DND-41 (cell line): ENCODE results near the gene IL18R1.

ENCODE experiments used
- ATAC-seq: fragments of 200-7000 bp; cut with Tn5 transposase; 3 replicates; pipeline ENCODE4 v1.9.1; 2021; ENCODE audit warnings: low read depth; ENCODE audit not compliant: insufficient read depth
- DNase-seq: peaks from one replicate; pipeline ENCODE4 v3.0.0-alpha.2; 2020
- H2AFZ ChIP-seq: 2 replicates; pipeline ENCODE4 v1.6.0; 2012; ENCODE audit warnings: low read depth, low read length
- H3K27ac ChIP-seq: 2 replicates; pipeline ENCODE4 v1.5.1; 2012; ENCODE audit warnings: low read length, inconsistent platforms
- H3K27me3 ChIP-seq: fragments of 200-600 bp; sonication (generic); 2 replicates; pipeline ENCODE4 v1.6.0; 2012; ENCODE audit warnings: low read length, mild to moderate bottlenecking, inconsistent platforms; ENCODE audit not compliant: insufficient read depth, poor library complexity
- H3K36me3 ChIP-seq: 2 replicates; pipeline ENCODE4 v1.5.1; 2012; ENCODE audit warnings: low read length, inconsistent platforms; ENCODE audit not compliant: insufficient read depth
- H3K4me1 ChIP-seq: 2 replicates; pipeline ENCODE4 v1.5.1; 2012; ENCODE audit warnings: mild to moderate bottlenecking, low read length; ENCODE audit not compliant: insufficient read depth
- H3K4me2 ChIP-seq: 2 replicates; pipeline ENCODE4 v1.6.0; 2012; ENCODE audit warnings: mild to moderate bottlenecking, moderate library complexity, low read length, inconsistent platforms; ENCODE audit not compliant: insufficient read depth
- H3K4me3 ChIP-seq, 2 experiments: fragments of 200-600 bp in 1 of 2; shearing (Covaris generic) in 1 of 2; 2 replicates each; pipeline ENCODE4 v1.5.1; 2012 to 2016; ENCODE audit warnings: inconsistent platforms in 2 of 2, low read length in 2 of 2, mild to moderate bottlenecking in 2 of 2, low read depth in 1 of 2, moderate library complexity in 1 of 2
- H3K79me2 ChIP-seq: 2 replicates; pipeline ENCODE4 v1.6.0; 2012; ENCODE audit warnings: low read length, inconsistent platforms; ENCODE audit not compliant: insufficient read depth
- H3K9ac ChIP-seq: 2 replicates; pipeline ENCODE4 v1.6.0; 2012; ENCODE audit warnings: low read depth, mild to moderate bottlenecking, inconsistent platforms, low read length, moderate library complexity
- H3K9me3 ChIP-seq: 2 replicates; pipeline ENCODE4 v1.5.1; 2012; ENCODE audit warnings: low read length, moderate library complexity, mild to moderate bottlenecking, inconsistent platforms; ENCODE audit not compliant: insufficient read depth, severe bottlenecking
- H4K20me1 ChIP-seq: 2 replicates; pipeline ENCODE4 v1.6.0; 2012; ENCODE audit warnings: low read length; ENCODE audit not compliant: insufficient read depth
- CTCF ChIP-seq: IDR thresholded peaks from 2 replicates; pipeline ENCODE4 v1.5.1; 2012; ENCODE audit warnings: borderline replicate concordance, low read length, moderate library complexity, mild to moderate bottlenecking; ENCODE audit not compliant: poor library complexity, severe bottlenecking; ENCODE audit errors: extremely low read depth
- EZH2 ChIP-seq: IDR thresholded peaks from 3 replicates; pipeline ENCODE4 v1.6.1; 2012; ENCODE audit warnings: borderline replicate concordance, low read depth, mild to moderate bottlenecking, moderate library complexity, low read length, inconsistent platforms; ENCODE audit not compliant: severe bottlenecking

The IL18R1 gene

DNA sequence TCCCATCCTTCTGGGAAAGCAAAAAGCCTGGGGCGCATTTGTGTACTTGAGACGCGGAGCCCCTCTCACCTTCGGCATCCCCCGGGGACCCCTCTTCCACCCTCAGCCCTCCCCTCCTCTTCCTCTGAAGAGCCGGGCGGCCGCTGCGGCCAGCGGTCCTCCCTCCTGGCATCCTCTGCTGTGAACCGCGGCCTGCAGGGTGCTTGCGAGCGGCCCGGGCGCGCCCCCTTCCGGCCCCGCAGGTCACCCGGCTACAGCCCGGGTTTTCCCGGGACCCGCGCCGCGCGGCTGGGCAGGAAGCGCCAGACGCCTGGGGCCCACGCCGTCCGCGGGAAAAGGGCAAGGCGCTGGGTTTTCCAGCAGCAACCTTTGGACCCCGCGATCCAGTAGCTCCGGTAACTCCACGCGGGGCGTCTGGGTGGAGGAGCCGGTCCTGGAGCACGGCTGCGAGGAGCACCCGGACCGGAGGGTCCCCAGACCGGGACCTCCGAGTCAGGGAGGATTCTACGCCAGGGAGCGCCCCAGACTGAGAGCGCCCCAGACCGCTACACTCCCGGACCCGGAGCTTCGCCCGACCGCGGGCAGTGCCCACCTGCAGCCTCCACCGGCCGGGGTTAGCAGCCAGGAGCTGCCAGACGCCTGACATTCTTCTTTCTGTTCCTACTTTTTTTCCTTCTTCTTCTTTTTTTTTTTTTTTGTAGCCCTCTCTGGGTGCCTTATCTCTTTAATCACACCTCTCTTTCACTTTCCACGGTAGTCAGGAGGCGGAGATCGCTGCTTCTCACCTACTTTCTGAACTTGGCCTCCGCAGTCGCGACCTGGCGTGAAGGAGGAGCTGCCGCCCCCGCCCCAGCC lies at the start of gene IL18R1:
TSS of gene IL18R1 (plus strand) at position 271 of the 855 bp plus-strand sequence. CDS start 6,865 bp downstream, outside the sequence.
- Histone ChIP-seq H3K27ac (no peak within 1 kb of the TSS), H3K36me3 (no peaks in the 10 kb centered on the region), H3K4me1 (peaks cover 14% of the 10 kb centered on the region), H3K27me3 (peaks cover 40% of the 10 kb centered on the region), H2AFZ (peak within 1 kb of the TSS; percentile 70), H3K4me3 (peak within 1 kb of the TSS in 1 of 2 experiments; percentile 52; a peak in 3 of 4 replicates), H3K9ac (peak within 1 kb of the TSS; percentile 40; the same call in 1 of the 2 replicates), H3K9me3 (no peaks in the 10 kb centered on the region), H4K20me1 (no peaks in the 10 kb centered on the region), H3K4me2 (peak within 1 kb of the TSS; percentile 86), H3K79me2 (no peaks in the 10 kb centered on the region)
- peak; percentile 59 for DNase-seq
- peak; percentile 97 for ATAC-seq
- TF ChIP-seq CTCF (peak; percentile 77), EZH2 (peak; percentile 72)

GRCh38 chr2:102306125-102306524 lies 49.5 kb upstream of the IL18R1 start:
- Histone ChIP-seq H3K27me3 (peaks cover 5% of the 10 kb centered on the region), H3K36me3 (no peaks in the 10 kb centered on the region), H3K4me3 (no peak overlapping the region), H3K4me1 (no peaks in the 10 kb centered on the region), H3K9ac (no peak overlapping the region), H3K79me2 (no peaks in the 10 kb centered on the region), H3K4me2 (no peak overlapping the region), H4K20me1 (no peaks in the 10 kb centered on the region), H3K9me3 (no peaks in the 10 kb centered on the region), H2AFZ (no peak overlapping the region), H3K27ac (no peak overlapping the region)
- TF ChIP-seq EZH2 (no peak), CTCF (no peak)
- ATAC-seq, result no peak
- no peak for DNase-seq

DNA sequence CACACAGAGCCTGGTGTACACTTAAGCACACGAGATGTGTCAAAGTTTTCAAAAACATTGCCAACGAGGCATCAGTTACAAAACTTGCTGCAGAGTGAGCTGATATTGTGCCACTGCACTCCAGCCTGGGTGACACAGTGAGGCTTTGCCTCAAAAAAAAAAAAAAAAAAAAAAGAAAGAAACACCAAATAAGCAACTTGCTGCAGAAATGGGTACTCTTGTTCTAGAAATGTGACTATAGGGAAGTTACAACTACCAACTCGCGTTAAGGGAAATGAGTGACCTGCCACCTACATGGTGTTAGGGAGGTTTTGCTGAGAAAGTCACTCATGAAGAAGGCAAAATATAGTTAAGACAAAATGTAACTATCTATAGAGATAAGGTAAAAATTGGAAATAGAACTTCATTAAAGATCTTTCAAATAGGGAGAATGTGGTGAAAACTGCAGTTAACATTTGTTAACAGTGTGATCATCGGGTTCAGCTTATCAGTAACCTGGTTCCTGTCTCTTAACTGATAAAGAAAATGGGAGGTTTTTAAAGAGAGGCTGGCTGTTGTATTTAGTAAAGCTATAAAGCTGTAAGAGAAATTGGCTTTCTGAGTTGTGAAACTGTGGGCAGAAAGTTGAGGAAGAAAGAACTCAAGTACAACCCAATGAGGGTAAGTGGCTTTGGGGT lies 44.5 kb upstream of the IL18R1 start, which contains the start of gene IL1RL1:
TSS of gene IL1RL1 (plus strand) at position 600 of the 677 bp plus-strand sequence. CDS start 26,702 bp downstream, outside the sequence.
- H3K27me3 ChIP-seq, result no peaks in the 10 kb centered on the region
- H3K9me3 ChIP-seq, result no peaks in the 10 kb centered on the region
- H2AFZ ChIP-seq, result no peak within 1 kb of the TSS
- H3K4me3 ChIP-seq, result no peak within 1 kb of the TSS
- no peak within 1 kb of the TSS for H3K9ac ChIP-seq
- no peaks in the 10 kb centered on the region for H3K79me2 ChIP-seq
- no peak for ATAC-seq
- H3K4me2 ChIP-seq, result no peak within 1 kb of the TSS
- no peak for TF ChIP-seq CTCF
- no peak for TF ChIP-seq EZH2
- DNase-seq, result no peak
- H3K36me3 ChIP-seq, result no peaks in the 10 kb centered on the region
- H4K20me1 ChIP-seq, result no peaks in the 10 kb centered on the region
- H3K4me1 ChIP-seq, result no peaks in the 10 kb centered on the region
- no peak within 1 kb of the TSS for H3K27ac ChIP-seq
